GM23338 (cell line): Measurements from ENCODE around the gene TMEM53. TPM values are rescaled to one million over a fixed set of nuclear protein-coding genes. Genes with fewer than 3 reads are reported as not detected.

Experiments
- ATAC-seq: fragments of 200-7000 bp; cut with Tn5 transposase; 3 replicates; pipeline ENCODE4 v1.9.1; 2020
- DNase-seq: peaks from one replicate; pipeline ENCODE4 v3.0.0-alpha.2; 2015; ENCODE audit warnings: low spot score
- H2AFZ ChIP-seq: fragments of 200-600 bp; sonication (generic); 2 replicates; pipeline ENCODE4 v1.8.0; 2016; ENCODE audit warnings: antibody characterized with exemption, mild to moderate bottlenecking, moderate library complexity
- H3F3A ChIP-seq: fragments of 200-600 bp; sonication (generic); replicated peaks from 2 replicates; pipeline ENCODE4 v1.8.0; 2017; ENCODE audit warnings: antibody characterized with exemption, mixed run types, low read depth
- H3K27ac ChIP-seq: fragments of 200-600 bp; sonication (generic); 2 replicates; pipeline ENCODE4 v1.6.1; 2016; ENCODE audit warnings: low read depth
- H3K27me3 ChIP-seq: fragments of 200-600 bp; sonication (generic); 2 replicates; pipeline ENCODE4 v1.8.0; 2016; ENCODE audit warnings: mild to moderate bottlenecking, mixed run types, moderate library complexity; ENCODE audit not compliant: insufficient read depth
- H3K36me3 ChIP-seq: fragments of 200-600 bp; sonication (generic); 2 replicates; pipeline ENCODE4 v1.8.0; 2016; ENCODE audit warnings: mild to moderate bottlenecking; ENCODE audit not compliant: insufficient read depth
- H3K4me1 ChIP-seq: fragments of 200-600 bp; sonication (generic); 2 replicates; pipeline ENCODE4 v1.8.0; 2016; ENCODE audit warnings: mild to moderate bottlenecking, moderate library complexity; ENCODE audit not compliant: insufficient read depth
- H3K4me2 ChIP-seq: fragments of 200-600 bp; sonication (generic); 2 replicates; pipeline ENCODE4 v1.7.1; 2017; ENCODE audit warnings: mixed run types
- H3K4me3 ChIP-seq: fragments of 200-600 bp; sonication (generic); 2 replicates; pipeline ENCODE4 v1.6.1; 2016; ENCODE audit warnings: mixed run types
- H3K79me2 ChIP-seq: fragments of 200-600 bp; sonication (generic); replicated peaks from 2 replicates; pipeline ENCODE4 v1.8.0; 2017; ENCODE audit warnings: mild to moderate bottlenecking; ENCODE audit not compliant: insufficient read depth
- H3K9me2 ChIP-seq: fragments of 200-600 bp; sonication (generic); 2 replicates; pipeline ENCODE4 v1.8.0; 2017; ENCODE audit not compliant: insufficient read depth
- H4K20me1 ChIP-seq: fragments of 200-600 bp; sonication (generic); replicated peaks from 2 replicates; pipeline ENCODE4 v1.8.0; 2017; ENCODE audit warnings: mild to moderate bottlenecking; ENCODE audit not compliant: insufficient read depth
- H3K27ac Mint-ChIP-seq: 2 replicates; pipeline ENCODE4 v1.8.0; 2020; ENCODE audit warnings: inconsistent platforms, mild to moderate bottlenecking, moderate library complexity, mixed read lengths
- H3K27me3 Mint-ChIP-seq: 3 replicates; pipeline ENCODE4 v1.8.0; 2022; ENCODE audit warnings: low read depth, mild to moderate bottlenecking, moderate library complexity, mixed read lengths, inconsistent platforms; ENCODE audit not compliant: insufficient read depth, poor library complexity
- H3K36me3 Mint-ChIP-seq: 3 replicates; pipeline ENCODE4 v1.8.0; 2021; ENCODE audit warnings: low read depth, mild to moderate bottlenecking, inconsistent platforms, moderate library complexity, mixed read lengths
- H3K4me1 Mint-ChIP-seq: 3 replicates; pipeline ENCODE4 v1.8.0; 2020; ENCODE audit warnings: mild to moderate bottlenecking, inconsistent platforms, mixed read lengths
- H3K4me3 Mint-ChIP-seq: 3 replicates; pipeline ENCODE4 v1.8.0; 2021; ENCODE audit warnings: moderate library complexity, mild to moderate bottlenecking, inconsistent platforms, mixed read lengths
- H3K9me3 Mint-ChIP-seq: 3 replicates; pipeline ENCODE4 v1.8.0; 2020; ENCODE audit warnings: moderate library complexity, mild to moderate bottlenecking, inconsistent platforms, mixed read lengths
- CREB1 ChIP-seq: fragments of 250-450 bp; sonication (Bioruptor Pico); IDR thresholded peaks from 2 replicates; pipeline ENCODE4 v1.5.0; 2020; ENCODE audit warnings: low read depth, mild to moderate bottlenecking, moderate library complexity
- EZH2 ChIP-seq: fragments of 200-600 bp; sonication (generic); IDR thresholded peaks from one replicate; pipeline ENCODE4 v1.8.0; 2017; ENCODE audit warnings: antibody characterized with exemption, mild to moderate bottlenecking, low read depth; ENCODE audit not compliant: unreplicated experiment
- EZH2phosphoT487 ChIP-seq: fragments of 200-600 bp; sonication (generic); IDR thresholded peaks from one replicate; pipeline ENCODE4 v1.8.1; 2018; ENCODE audit warnings: antibody characterized with exemption; ENCODE audit not compliant: unreplicated experiment
- JUNB ChIP-seq: IDR thresholded peaks from one replicate; pipeline ENCODE4 v1.6.1; 2016; ENCODE audit warnings: antibody characterized with exemption; ENCODE audit not compliant: unreplicated experiment
- POLR2AphosphoS5 ChIP-seq: IDR thresholded peaks from 2 replicates; pipeline ENCODE4 v1.6.1; 2016; ENCODE audit warnings: antibody characterized with exemption, low read depth
- REST ChIP-seq: IDR thresholded peaks from one replicate; pipeline ENCODE4 v1.6.1; 2018; ENCODE audit warnings: antibody characterized with exemption; ENCODE audit not compliant: unreplicated experiment
- STAT1 ChIP-seq: IDR thresholded peaks from one replicate; pipeline ENCODE4 v1.6.1; 2016; ENCODE audit warnings: antibody characterized with exemption; ENCODE audit not compliant: unreplicated experiment
- ZNF114 ChIP-seq: fragments of 250-450 bp; sonication (Bioruptor Pico); IDR thresholded peaks from 2 replicates; pipeline ENCODE4 v1.5.0; 2020; ENCODE audit warnings: mild to moderate bottlenecking, moderate library complexity
- ZNF331 ChIP-seq: fragments of 250-450 bp; sonication (Bioruptor Pico); IDR thresholded peaks from 2 replicates; pipeline ENCODE4 v1.5.0; 2020; ENCODE audit warnings: low read depth, mild to moderate bottlenecking, moderate library complexity
- polyA plus RNA-seq: library from polyadenylated mRNA; unstranded; fragments of >200 nt; fragmentation: Nextera tagmentation; extraction: Ambion mirVana; gene quantifications from 2 replicates; pipeline ENCODE4 v1.2.1, GENCODE V29; 2016
- total RNA-seq: library from RNA; depleted of rRNA; stranded (reverse); fragments of >200 nt; shearing (Covaris generic); gene quantifications from 2 replicates; pipeline ENCODE4 v1.2.3, GENCODE V29; 2014
- TF ChIP-seq, protein P1 (sequence below), 2 experiments: fragments of 200-600 bp in 1 of 2; sonication (generic) in 1 of 2; conservative IDR thresholded peaks; 2 replicates each; pipeline versions ENCODE4 v1.5.1 to v1.6.1; 2016 to 2017; ENCODE audit warnings: antibody characterized with exemption in 2 of 2, low read depth in 2 of 2, mild to moderate bottlenecking in 2 of 2, moderate library complexity in 1 of 2
- TF ChIP-seq, protein P2 (sequence below): IDR thresholded peaks from 2 replicates; pipeline ENCODE4 v1.6.1; 2016; ENCODE audit warnings: antibody characterized with exemption

The TMEM53 gene
- total and polyA plus RNA-seq, 2 experiments from 2014 or later = 15.4 to 20.8 TPM

- Histone ChIP-seq H3K79me2 (no peaks in the 10 kb centered on the region), H3K36me3 (no peaks in the 10 kb centered on the region), H4K20me1 (no peaks in the 10 kb centered on the region), H3K4me3 (no peak overlapping the region), H3K27me3 (no peaks in the 10 kb centered on the region), H3K4me2 (no peak overlapping the region), H3K27ac (no peak overlapping the region), H2AFZ (0 out of 2 replicates have a peak overlapping the region, but pooled peaks have one; percentile 61), H3K9me2 (no peaks in the 10 kb centered on the region), H3F3A (peaks cover 3% of the 10 kb centered on the region), H3K4me1 (no peaks in the 10 kb centered on the region)
- DNase-seq = no peak
- Mint-ChIP-seq H3K27ac (no peak overlapping the region), H3K36me3 (no peaks in the 10 kb centered on the region), H3K27me3 (peaks cover 7% of the 10 kb centered on the region), H3K4me3 (no peak overlapping the region), H3K9me3 (no peaks in the 10 kb centered on the region), H3K4me1 (peaks cover 6% of the 10 kb centered on the region)
- no peak for ATAC-seq
- TF ChIP-seq STAT1 (no peak), REST (no peak), EZH2 (no peak), JUNB (no peak), ZNF114 (no peak), ZNF331 (no peak), EZH2phosphoT487 (no peak), POLR2AphosphoS5 (no peak), CREB1 (CRISPR knock-in tag) (no peak)
- TF ChIP-seq, protein P1, sequence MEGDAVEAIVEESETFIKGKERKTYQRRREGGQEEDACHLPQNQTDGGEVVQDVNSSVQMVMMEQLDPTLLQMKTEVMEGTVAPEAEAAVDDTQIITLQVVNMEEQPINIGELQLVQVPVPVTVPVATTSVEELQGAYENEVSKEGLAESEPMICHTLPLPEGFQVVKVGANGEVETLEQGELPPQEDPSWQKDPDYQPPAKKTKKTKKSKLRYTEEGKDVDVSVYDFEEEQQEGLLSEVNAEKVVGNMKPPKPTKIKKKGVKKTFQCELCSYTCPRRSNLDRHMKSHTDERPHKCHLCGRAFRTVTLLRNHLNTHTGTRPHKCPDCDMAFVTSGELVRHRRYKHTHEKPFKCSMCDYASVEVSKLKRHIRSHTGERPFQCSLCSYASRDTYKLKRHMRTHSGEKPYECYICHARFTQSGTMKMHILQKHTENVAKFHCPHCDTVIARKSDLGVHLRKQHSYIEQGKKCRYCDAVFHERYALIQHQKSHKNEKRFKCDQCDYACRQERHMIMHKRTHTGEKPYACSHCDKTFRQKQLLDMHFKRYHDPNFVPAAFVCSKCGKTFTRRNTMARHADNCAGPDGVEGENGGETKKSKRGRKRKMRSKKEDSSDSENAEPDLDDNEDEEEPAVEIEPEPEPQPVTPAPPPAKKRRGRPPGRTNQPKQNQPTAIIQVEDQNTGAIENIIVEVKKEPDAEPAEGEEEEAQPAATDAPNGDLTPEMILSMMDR (conservative IDR thresholded peaks at IDR 0.05; ENCODE audit: low read depth in 2 of 2) = no peak
- TF ChIP-seq, protein P2, sequence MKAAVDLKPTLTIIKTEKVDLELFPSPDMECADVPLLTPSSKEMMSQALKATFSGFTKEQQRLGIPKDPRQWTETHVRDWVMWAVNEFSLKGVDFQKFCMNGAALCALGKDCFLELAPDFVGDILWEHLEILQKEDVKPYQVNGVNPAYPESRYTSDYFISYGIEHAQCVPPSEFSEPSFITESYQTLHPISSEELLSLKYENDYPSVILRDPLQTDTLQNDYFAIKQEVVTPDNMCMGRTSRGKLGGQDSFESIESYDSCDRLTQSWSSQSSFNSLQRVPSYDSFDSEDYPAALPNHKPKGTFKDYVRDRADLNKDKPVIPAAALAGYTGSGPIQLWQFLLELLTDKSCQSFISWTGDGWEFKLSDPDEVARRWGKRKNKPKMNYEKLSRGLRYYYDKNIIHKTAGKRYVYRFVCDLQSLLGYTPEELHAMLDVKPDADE = no peak
These were observed 26.9 kb upstream of the TMEM53 start for GRCh38 chr1:44701141-44701573.
